Activated T-helper 1 cell treated with anti-CD3 and anti-CD28 coated beads, Interleukin-2, amount 50 U/mL, for 16 hours (primary cell): ENCODE data around the gene NPAS3.

Experiments used
- DNase-seq, 2 donors: peaks; one replicate each; pipeline ENCODE4 v3.0.0-alpha.2; 2020; ENCODE audit warnings: low read depth in 1 of 2, low spot score in 1 of 2

NPAS3 gene

GRCh38 chr14:33009673-33010072, 71.0 kb downstream of the NPAS3 start:
- DNase-seq, result no peak

GRCh38 chr14:33010495-33010894, 71.8 kb downstream of the NPAS3 start:
- no peak for DNase-seq

- DNase-seq, result no peak
Observed at GRCh38 chr14:33014710-33015109, 76.0 kb downstream of the NPAS3 start.

- no peak for DNase-seq
Observed at GRCh38 chr14:33016613-33017012, 77.9 kb downstream of the NPAS3 start.

GRCh38 chr14:33017016-33017415, 78.3 kb downstream of the NPAS3 start:
- no peak for DNase-seq

- no peak for DNase-seq
Observed at GRCh38 chr14:33019346-33019745, 80.7 kb downstream of the NPAS3 start.

- DNase-seq, result no peak
Observed at GRCh38 chr14:33026850-33027430, 88.3 kb downstream of the NPAS3 start.

GRCh38 chr14:33029511-33029910, 90.8 kb downstream of the NPAS3 start:
- no peak for DNase-seq

- DNase-seq, result no peak
Observed at GRCh38 chr14:33030386-33030785, 91.7 kb downstream of the NPAS3 start.

- DNase-seq, result no peak
Observed at GRCh38 chr14:33035416-33036194, 96.9 kb downstream of the NPAS3 start.

- DNase-seq, result no peak
Observed at GRCh38 chr14:33039311-33039710, 100.6 kb downstream of the NPAS3 start.

GRCh38 chr14:33040372-33041140, 101.9 kb downstream of the NPAS3 start:
- DNase-seq, result no peak

GRCh38 chr14:33042591-33042990, 103.9 kb downstream of the NPAS3 start:
- no peak for DNase-seq

- DNase-seq, result no peak
Observed at GRCh38 chr14:33045760-33046159, 107.1 kb downstream of the NPAS3 start.

- DNase-seq, result no peak
Observed at GRCh38 chr14:33052943-33053342, 114.3 kb downstream of the NPAS3 start.

- DNase-seq, result no peak
Observed at GRCh38 chr14:33056213-33056612, 117.5 kb downstream of the NPAS3 start.

GRCh38 chr14:33057585-33057984, 118.9 kb downstream of the NPAS3 start:
- no peak for DNase-seq

GRCh38 chr14:33061667-33062325, 123.1 kb downstream of the NPAS3 start:
- DNase-seq, result no peak

- DNase-seq, result no peak
Observed at GRCh38 chr14:33062476-33062875, 123.8 kb downstream of the NPAS3 start.

GRCh38 chr14:33062881-33063280, 124.2 kb downstream of the NPAS3 start:
- DNase-seq, result no peak

- no peak for DNase-seq
Observed at GRCh38 chr14:33063521-33063920, 124.8 kb downstream of the NPAS3 start.

GRCh38 chr14:33065634-33066033, 127.0 kb downstream of the NPAS3 start:
- no peak for DNase-seq
